Activated CD4-positive, alpha-beta T cell treated with anti-CD3 and anti-CD28 coated beads for 1 hour (primary cell): ENCODE measurements around the gene ABCG8.

Source experiments
- DNase-seq: peaks from one replicate; pipeline ENCODE4 v3.0.0-alpha.2; 2020

Gene ABCG8

GRCh38 chr2:43927442-43927841 lies 88.7 kb downstream of the ABCG8 start:
- DNase-seq: no peak

- DNase-seq: no peak
Observed at GRCh38 chr2:43931293-43931692, 92.5 kb downstream of the ABCG8 start.
